Measurements from ENCODE around the gene DLG2. TPM values are rescaled to one million over a fixed set of nuclear protein-coding genes. Genes with fewer than 3 reads are reported as not detected.

The DLG2 gene
- total and polyA plus RNA-seq, 9 of the 15 experiments (the other 6 are each of a cell fraction or from before 2014, with no cell fraction given) = 0.52 to 1.6 (median 0.95) TPM

GRCh38 chr11:85406316-85406715 is 220.8 kb downstream of the DLG2 start:
- in situ Hi-C loops (cut with MboI) = no loop called here
- TF ChIP-seq MXD1 (CRISPR knock-in tag; IDR thresholded peaks at IDR 0.05; ENCODE audit: borderline replicate concordance, poor library complexity, severe bottlenecking) (no peak), CREB3L1 (IDR thresholded peaks at IDR 0.05; ENCODE audit: borderline replicate concordance, low read depth) (no peak), E2F6 (IDR thresholded peaks at IDR 0.05; ENCODE audit: borderline replicate concordance in 1 of 2, extremely low read depth in 1 of 2, insufficient read depth in 1 of 2, insufficient read length in 1 of 2, low read depth in 1 of 2, low read length in 1 of 2, poor library complexity in 1 of 2, severe bottlenecking in 1 of 2) (no peak), E2F5 (CRISPR knock-in tag; IDR thresholded peaks at IDR 0.05) (no peak), ZNF583 (CRISPR knock-in tag; IDR thresholded peaks at IDR 0.05) (no peak), ZNF507 (tag; conservative IDR thresholded peaks at IDR 0.05) (no peak), TAF15 (IDR thresholded peaks at IDR 0.05; ENCODE audit: low read depth, low read length) (no peak), MTA1 (IDR thresholded peaks at IDR 0.05; ENCODE audit: borderline replicate concordance) (no peak), KDM4B (IDR thresholded peaks at IDR 0.05; ENCODE audit: borderline replicate concordance in 2 of 2, low read depth in 1 of 2) (no peak), ZNF655 (CRISPR knock-in tag; IDR thresholded peaks at IDR 0.05) (no peak)

More at GRCh38 chr11:85406316-85406715, 220.8 kb downstream of the DLG2 start:
- DNase-seq (ENCODE audit: extremely low read depth in 1 of 4, low spot score in 3 of 4) (no peak), ATAC-seq (no peak), FAIRE-seq (no peak)
- Histone ChIP-seq H3K27me3 (ENCODE audit: control insufficient read depth in 2 of 2, insufficient read depth in 2 of 2, low read length in 2 of 2) (no peaks in the 10 kb centered on the region), H3K9ac (ENCODE audit: insufficient read depth in 1 of 2, low read depth in 2 of 2, low read length in 2 of 2) (no peak overlapping the region), H4K20me1 (replicated peaks; ENCODE audit: control insufficient read depth, insufficient read depth, low read length) (no peaks in the 10 kb centered on the region), H3K9me1 (ENCODE audit: control insufficient read depth, insufficient read depth, low read length) (no peaks in the 10 kb centered on the region), H3K4me1 (replicated peaks in 1 of 2; ENCODE audit: control insufficient read depth in 2 of 2, insufficient read depth in 2 of 2, low read length in 2 of 2) (no peaks in the 10 kb centered on the region), H2AFZ (ENCODE audit: low read depth, low read length) (no peak overlapping the region), H3K27ac (ENCODE audit: extremely low read depth, low read depth, low read length) (no peak overlapping the region), H3K36me3 (ENCODE audit: control insufficient read depth, insufficient read depth, low read length) (no peaks in the 10 kb centered on the region), H3K4me2 (ENCODE audit: insufficient read depth, low read length) (no peak overlapping the region), H3K9me3 (replicated peaks; ENCODE audit: control insufficient read depth, insufficient read depth, low read depth, low read length) (no peaks in the 10 kb centered on the region), H3K79me2 (ENCODE audit: control insufficient read depth, insufficient read depth, low read length) (no peaks in the 10 kb centered on the region), H3K4me3 (no peak overlapping the region)
- 0% methylated on average over 3 of the region's 3 CpGs for WGBS (ENCODE audit: insufficient coverage, low coverage, missing lambda C conversion rate)
- no TSS peak for BruUV-seq (replicated peaks)
- ChIA-PET CTCF (ENCODE audit: low intra/inter-chr PET ratio) (no interaction called here), POLR2A (no interaction called here)
- intact Hi-C loops (cut with micrococcal nuclease) = no loop called here

Data from K562 (cell line).